ENCODE measurements around the gene GHDC. TPM values are rescaled to one million over a fixed set of nuclear protein-coding genes. Genes with fewer than 3 reads are reported as not detected.
"Not testable (repeated sequence)": the region's sequence is repeated elsewhere in the genome, so short reads cannot be mapped to it uniquely, and the experiment has no call there.

Gene GHDC
- total and polyA plus RNA-seq, 2 of the 8 experiments (the other 6 are each of a cell fraction or from before 2014, with no cell fraction given), result 7.4 to 8.1 TPM

DNA sequence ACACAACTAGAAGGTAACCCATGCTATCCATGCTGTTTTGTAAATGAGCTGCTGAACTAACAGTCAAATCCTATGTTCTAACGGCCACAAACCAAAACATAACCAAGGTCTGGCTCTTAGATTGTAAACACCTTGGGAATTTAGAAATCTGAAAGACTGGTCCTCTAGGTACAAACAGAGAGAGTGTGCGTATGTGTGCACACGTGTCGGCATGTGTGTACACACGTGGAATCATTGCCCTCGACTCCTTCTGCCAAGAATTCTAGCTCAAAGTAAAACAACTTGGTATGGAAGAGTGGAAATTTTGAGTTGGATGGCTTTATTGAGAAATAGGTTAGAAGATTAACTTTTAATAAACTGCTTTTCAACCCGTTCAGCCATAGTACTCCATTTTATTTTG lies 18.1 kb upstream of the GHDC start (continued):
- TF ChIP-seq SRF (IDR thresholded peaks at IDR 0.05; ENCODE audit: low read depth, low read length) (no peak), SP4 (IDR thresholded peaks at IDR 0.05; ENCODE audit: low read length) (no peak), YY1 (IDR thresholded peaks at IDR 0.05; ENCODE audit: low read depth, low read length) (no peak), CBX8 (IDR thresholded peaks at IDR 0.05; ENCODE audit: borderline replicate concordance, low read depth, low read length) (no peak)

DNA sequence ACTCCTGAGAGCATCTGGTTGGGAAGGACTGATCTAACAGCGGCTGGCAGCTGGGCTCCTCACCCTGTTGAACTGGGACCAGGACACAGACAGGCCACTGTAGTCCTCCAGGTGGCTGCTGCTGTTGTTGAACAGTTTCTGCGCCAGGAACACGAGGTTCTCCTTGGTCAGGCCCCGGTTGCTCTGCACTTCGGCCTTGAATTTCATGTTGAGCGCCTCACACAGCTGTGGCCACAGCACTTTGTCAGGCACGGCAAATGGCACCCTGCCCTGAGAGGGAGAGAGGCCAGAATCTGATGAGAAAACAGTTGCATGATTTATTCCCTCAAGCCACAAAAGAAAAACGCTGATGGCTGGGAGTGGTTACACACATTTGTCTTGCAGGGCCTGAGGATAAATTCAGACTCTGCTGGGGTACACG lies 17.6 kb upstream of the GHDC start:
- H2AFZ ChIP-seq (ENCODE audit: low read length); H2BK20ac ChIP-seq (ENCODE audit: low read length); H2BK15ac ChIP-seq (ENCODE audit: low read length); H3K4me3 ChIP-seq (ENCODE audit: extremely low read depth in 1 of 4, insufficient read depth in 2 of 4, low read depth in 3 of 4, low read length in 4 of 4); H3K14ac ChIP-seq (ENCODE audit: insufficient read length); H2BK12ac ChIP-seq (ENCODE audit: low read depth, low read length); DNase-seq (ENCODE audit: low read depth in 1 of 2, low spot score in 2 of 2); H3K23me2 ChIP-seq (ENCODE audit: low read depth, low read length); H3K18ac ChIP-seq (ENCODE audit: extremely low read depth, low read length); H3K4me2 ChIP-seq (ENCODE audit: insufficient read depth in 1 of 2, low read depth in 2 of 2, low read length in 2 of 2); H3K4ac ChIP-seq (replicated peaks; ENCODE audit: insufficient read length, low read depth, low read length); H3K4me1 ChIP-seq (replicated peaks in 1 of 4; ENCODE audit: control insufficient read depth in 3 of 4, insufficient read depth in 4 of 4, low read length in 3 of 4); H3K27me3 ChIP-seq (replicated peaks in 1 of 4; ENCODE audit: control insufficient read depth in 3 of 4, extremely low read depth in 1 of 4, insufficient read depth in 3 of 4, low read length in 3 of 4); H4K91ac ChIP-seq (replicated peaks; ENCODE audit: insufficient read length, low read length); H2BK120ac ChIP-seq (replicated peaks; ENCODE audit: low read depth, low read length); H3K56ac ChIP-seq (replicated peaks; ENCODE audit: insufficient read length, low read depth, low read length); H3K79me1 ChIP-seq (ENCODE audit: low read depth, low read length); H2AK5ac ChIP-seq (ENCODE audit: low read depth, low read length); H4K20me1 ChIP-seq (replicated peaks in 1 of 2; ENCODE audit: control insufficient read depth in 1 of 2, insufficient read depth in 2 of 2, low read length in 2 of 2); H3K23ac ChIP-seq (ENCODE audit: insufficient read length); H2BK5ac ChIP-seq (ENCODE audit: low read depth, low read length); H3K9ac ChIP-seq (replicated peaks in 1 of 4; ENCODE audit: extremely low read depth in 1 of 4, low read depth in 3 of 4, low read length in 3 of 4); H4K8ac ChIP-seq (ENCODE audit: extremely low read depth, insufficient read depth, low read length); H3K9me3 ChIP-seq (ENCODE audit: insufficient read depth in 2 of 2, low read depth in 1 of 2, low read length in 1 of 2); H4K5ac ChIP-seq (ENCODE audit: insufficient read length, low read depth, low read length); H3K27ac ChIP-seq (ENCODE audit: low read depth, low read length); H3K79me2 ChIP-seq (ENCODE audit: control insufficient read depth in 1 of 2, insufficient read depth in 2 of 2, low read length in 2 of 2); FAIRE-seq: not testable (repeated sequence)
- ChIA-PET POLR2A (ENCODE audit: partially characterized antibody) (interaction anchor here (1.3 kb wide), 1 partner anchor 11 kb away, joined by 3 read pairs; no protein-coding TSS in a partner anchor), CTCF (ENCODE audit: partially characterized antibody) (interaction anchor here (2.5 to 3.5 kb wide), 2 partner anchors 10 to 12 kb away, joined by 11 to 24 read pairs; no protein-coding TSS in a partner anchor)
- 89% methylated on average over 9 of the region's 9 CpGs; no CpG with 5 or more reads in 1 of the 2 experiments for WGBS, 2 experiments (ENCODE audit: extremely low coverage in 1 of 2, insufficient coverage in 1 of 2, insufficient read length in 1 of 2, insufficient replicate concordance in 2 of 2, low coverage in 1 of 2, low lambda C conversion rate in 2 of 2, missing lambda C conversion rate in 1 of 2)
- H3K36me3 ChIP-seq (ENCODE audit: control insufficient read depth in 2 of 4, insufficient read depth in 4 of 4, low read length in 3 of 4), result peaks cover 5 to 46% (median 26%) of the 10 kb centered on the region in 4 experiments; a peak in 6 of 8 replicates
